B cell (primary cell): ENCODE data around the gene ZNF780A.
"Not testable (repeated sequence)": the region's sequence is repeated elsewhere in the genome, so short reads cannot be mapped to it uniquely, and the experiment has no call there.

Experiments used
- EZH2 ChIP-seq: IDR thresholded peaks from 2 replicates; pipeline ENCODE4 v1.6.1; 2012; ENCODE audit warnings: borderline replicate concordance, low read depth, mild to moderate bottlenecking, moderate library complexity, low read length; ENCODE audit not compliant: insufficient read depth, poor library complexity, severe bottlenecking
- TF ChIP-seq, protein P1 (sequence below): fragments of 200-600 bp; IDR thresholded peaks from one replicate; pipeline ENCODE4 v1.8.0; 2022; ENCODE audit warnings: antibody characterized with exemption, mild to moderate bottlenecking

DNA sequence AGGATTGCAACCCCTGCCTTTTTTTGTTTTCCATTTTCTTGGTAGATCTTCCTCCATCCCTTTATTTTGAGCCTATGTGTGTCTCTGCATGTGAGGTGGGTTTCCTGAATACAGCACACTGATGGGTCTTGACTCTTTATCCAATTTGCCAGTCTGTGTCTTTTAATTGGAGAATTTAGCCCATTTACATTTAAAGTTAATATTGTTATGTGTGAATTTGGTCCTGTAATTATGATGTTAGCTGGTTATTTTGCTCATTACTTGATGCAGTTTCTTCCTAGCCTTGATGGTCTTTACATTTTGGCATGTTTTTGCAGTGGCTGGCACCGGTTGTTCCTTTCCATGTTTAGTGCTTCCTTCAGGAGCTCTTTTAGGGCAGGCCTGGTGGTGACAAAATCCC, 49.0 kb downstream of the ZNF780A start:
- TF ChIP-seq, protein P1, sequence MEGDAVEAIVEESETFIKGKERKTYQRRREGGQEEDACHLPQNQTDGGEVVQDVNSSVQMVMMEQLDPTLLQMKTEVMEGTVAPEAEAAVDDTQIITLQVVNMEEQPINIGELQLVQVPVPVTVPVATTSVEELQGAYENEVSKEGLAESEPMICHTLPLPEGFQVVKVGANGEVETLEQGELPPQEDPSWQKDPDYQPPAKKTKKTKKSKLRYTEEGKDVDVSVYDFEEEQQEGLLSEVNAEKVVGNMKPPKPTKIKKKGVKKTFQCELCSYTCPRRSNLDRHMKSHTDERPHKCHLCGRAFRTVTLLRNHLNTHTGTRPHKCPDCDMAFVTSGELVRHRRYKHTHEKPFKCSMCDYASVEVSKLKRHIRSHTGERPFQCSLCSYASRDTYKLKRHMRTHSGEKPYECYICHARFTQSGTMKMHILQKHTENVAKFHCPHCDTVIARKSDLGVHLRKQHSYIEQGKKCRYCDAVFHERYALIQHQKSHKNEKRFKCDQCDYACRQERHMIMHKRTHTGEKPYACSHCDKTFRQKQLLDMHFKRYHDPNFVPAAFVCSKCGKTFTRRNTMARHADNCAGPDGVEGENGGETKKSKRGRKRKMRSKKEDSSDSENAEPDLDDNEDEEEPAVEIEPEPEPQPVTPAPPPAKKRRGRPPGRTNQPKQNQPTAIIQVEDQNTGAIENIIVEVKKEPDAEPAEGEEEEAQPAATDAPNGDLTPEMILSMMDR = not testable (repeated sequence)
- TF ChIP-seq EZH2 = not testable (repeated sequence)
